22Rv1 (cell line): Measurements from ENCODE around the gene DNAJC2.

Experiments
- CTCF ChIP-seq: fragments of 450-650 bp; IDR thresholded peaks from 2 replicates; pipeline ENCODE4 v1.5.1; 2017; ENCODE audit warnings: mild to moderate bottlenecking
- ZFX ChIP-seq: fragments of 450-650 bp; IDR thresholded peaks from 2 replicates; pipeline ENCODE4 v1.6.1; 2017; ENCODE audit warnings: antibody characterized with exemption, borderline replicate concordance

DNA sequence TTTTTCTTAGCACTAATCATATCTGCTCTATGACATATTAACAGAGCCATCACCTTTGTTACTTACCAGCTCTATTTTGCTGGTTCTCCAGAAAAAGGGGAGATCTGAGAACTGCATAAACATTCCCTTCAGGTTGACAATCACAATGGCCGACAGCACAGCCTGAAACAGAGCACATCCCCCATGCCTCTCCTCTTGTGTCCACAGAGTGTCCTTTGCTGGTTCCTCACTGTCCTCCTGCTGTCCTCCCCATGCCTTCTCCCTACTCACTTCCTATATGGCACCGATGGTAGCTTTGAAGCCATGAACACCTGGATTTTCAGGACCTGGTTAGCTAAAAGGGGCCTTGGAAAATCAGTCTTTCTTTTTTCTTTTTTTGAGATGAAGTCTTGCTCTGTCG, 44.7 kb upstream of the DNAJC2 start:
- TF ChIP-seq ZFX: no peak
- TF ChIP-seq CTCF: no peak
